IMR-90 (cell line): ENCODE data around the gene ARHGEF7. TPM values are rescaled to one million over a fixed set of nuclear protein-coding genes. Genes with fewer than 3 reads are reported as not detected.

ENCODE experiments used
- ATAC-seq: fragments of 200-7000 bp; cut with Tn5 transposase; 2 replicates; pipeline ENCODE4 v1.9.1; 2020; ENCODE audit warnings: low read depth, mild to moderate bottlenecking, moderate library complexity
- BruUV-seq: library from RNA; stranded (reverse); fragments of 400-500 nt; replicated peaks from 2 replicates; lab custom pipeline; 2021; lab: Mats Ljungman, UMichigan
- CTCF ChIA-PET: fragments of 300-600 bp; formaldehyde crosslinking; extraction: SDS; loops from one replicate; lab custom pipeline; 2021; ENCODE audit warnings: antibody characterized with exemption; lab: Yijun Ruan, JAX
- POLR2A ChIA-PET: fragments of 300-600 bp; sonication (Branson Sonifier 250); formaldehyde crosslinking; loops from one replicate; lab custom pipeline; 2022; ENCODE audit warnings: antibody characterized with exemption; ENCODE audit not compliant: unreplicated experiment; lab: Charles Lee
- DNase-seq: peaks from one replicate; pipeline ENCODE4 v3.0.0; 2013
- H2AFZ ChIP-seq: replicated peaks from 2 replicates; pipeline ENCODE3; 2013; ENCODE audit warnings: low read length, mild to moderate bottlenecking; ENCODE audit not compliant: poor library complexity
- H2AK5ac ChIP-seq: 2 replicates; pipeline ENCODE4 v1.6.1; 2013; ENCODE audit warnings: low read depth, low read length, inconsistent platforms
- H2AK9ac ChIP-seq: replicated peaks from 2 replicates; pipeline ENCODE3; 2013; ENCODE audit warnings: mild to moderate bottlenecking, low read depth, low read length, moderate library complexity; ENCODE audit not compliant: poor library complexity
- H2BK120ac ChIP-seq: 2 replicates; pipeline ENCODE4 v1.6.1; 2013; ENCODE audit warnings: low read depth, low read length, inconsistent platforms
- H2BK15ac ChIP-seq: 3 replicates; pipeline ENCODE4 v1.6.1; 2013; ENCODE audit warnings: low read depth, low read length, inconsistent platforms
- H2BK20ac ChIP-seq: 2 replicates; pipeline ENCODE4 v1.6.1; 2013; ENCODE audit warnings: low read depth, mild to moderate bottlenecking, inconsistent platforms, low read length, moderate library complexity
- H2BK5ac ChIP-seq: 2 replicates; pipeline ENCODE4 v1.6.1; 2013; ENCODE audit warnings: mild to moderate bottlenecking, low read depth, low read length, inconsistent platforms; ENCODE audit not compliant: poor library complexity, severe bottlenecking
- H3K14ac ChIP-seq: replicated peaks from 2 replicates; pipeline ENCODE4 v1.6.1; 2013; ENCODE audit warnings: low read depth, low read length, inconsistent platforms
- H3K18ac ChIP-seq: 2 replicates; pipeline ENCODE4 v1.6.1; 2013; ENCODE audit warnings: low read depth, low read length, control low read depth
- H3K23ac ChIP-seq: 2 replicates; pipeline ENCODE4 v1.6.1; 2013; ENCODE audit warnings: low read depth, low read length, inconsistent platforms
- H3K27ac ChIP-seq: 2 replicates; pipeline ENCODE4 v1.5.1; 2013; ENCODE audit warnings: mild to moderate bottlenecking, control low read depth, low read length; ENCODE audit not compliant: insufficient read depth
- H3K27me3 ChIP-seq: 2 replicates; pipeline ENCODE4 v1.6.1; 2013; ENCODE audit warnings: low read length; ENCODE audit not compliant: control insufficient read depth, insufficient read depth
- H3K36me3 ChIP-seq: 2 replicates; pipeline ENCODE4 v1.6.1; 2013; ENCODE audit warnings: low read length, mixed read lengths; ENCODE audit not compliant: control insufficient read depth, insufficient read depth
- H3K4ac ChIP-seq: 2 replicates; pipeline ENCODE4 v1.6.1; 2013; ENCODE audit warnings: low read depth, low read length, inconsistent platforms
- H3K4me1 ChIP-seq: 2 replicates; pipeline ENCODE4 v1.6.1; 2013; ENCODE audit warnings: low read length, mixed read lengths; ENCODE audit not compliant: control insufficient read depth, insufficient read depth
- H3K4me2 ChIP-seq: 2 replicates; pipeline ENCODE4 v1.6.1; 2013; ENCODE audit warnings: low read depth, mild to moderate bottlenecking, control low read depth, low read length, moderate library complexity
- H3K4me3 ChIP-seq: 2 replicates; pipeline ENCODE4 v1.5.1; 2013; ENCODE audit warnings: low read depth, mild to moderate bottlenecking, control low read depth, low read length, moderate library complexity; ENCODE audit not compliant: insufficient read depth
- H3K56ac ChIP-seq: 2 replicates; pipeline ENCODE4 v1.6.1; 2013; ENCODE audit warnings: low read length, inconsistent platforms; ENCODE audit not compliant: insufficient read depth; ENCODE audit errors: extremely low read depth
- H3K79me1 ChIP-seq, 2 experiments: 2 replicates each; pipeline ENCODE4 v1.6.1; 2013; ENCODE audit warnings: low read length in 2 of 2, inconsistent platforms in 1 of 2, low read depth in 1 of 2
- H3K9ac ChIP-seq: 2 replicates; pipeline ENCODE4 v1.6.1; 2013; ENCODE audit warnings: low read depth, low read length, control low read depth
- H3K9me1 ChIP-seq: 2 replicates; pipeline ENCODE4 v1.6.1; 2013; ENCODE audit warnings: low read length, inconsistent platforms; ENCODE audit not compliant: insufficient read depth
- H3K9me3 ChIP-seq: 2 replicates; pipeline ENCODE4 v1.6.1; 2013; ENCODE audit warnings: low read length; ENCODE audit not compliant: control insufficient read depth, insufficient read depth
- H4K20me1 ChIP-seq: 2 replicates; pipeline ENCODE4 v1.6.1; 2013; ENCODE audit warnings: low read length, inconsistent platforms; ENCODE audit not compliant: insufficient read depth
- H4K5ac ChIP-seq: 2 replicates; pipeline ENCODE4 v1.6.1; 2013; ENCODE audit warnings: mild to moderate bottlenecking, low read depth, low read length, control low read depth
- H4K8ac ChIP-seq, 2 experiments: 2 replicates each; pipeline ENCODE4 v1.6.1; 2013; ENCODE audit warnings: low read depth in 2 of 2, low read length in 2 of 2, control low read depth in 1 of 2, inconsistent platforms in 1 of 2
- H4K91ac ChIP-seq: 2 replicates; pipeline ENCODE4 v1.6.1; 2013; ENCODE audit warnings: low read depth, low read length, inconsistent platforms; ENCODE audit not compliant: insufficient read depth
- BHLHE40 ChIP-seq: fragments of 150-350 bp; IDR thresholded peaks from 2 replicates; pipeline ENCODE4 v1.6.1; 2016; ENCODE audit warnings: mild to moderate bottlenecking, low read depth, low read length
- CHD1 ChIP-seq: IDR thresholded peaks from 2 replicates; pipeline ENCODE4 v1.6.1; 2012; ENCODE audit warnings: low read depth, low read length, improper control_type of control experiment
- MAFK ChIP-seq: IDR thresholded peaks from 2 replicates; pipeline ENCODE4 v1.6.1; 2012; ENCODE audit warnings: low read depth, low read length, improper control_type of control experiment
- MXI1 ChIP-seq: IDR thresholded peaks from 2 replicates; pipeline ENCODE4 v1.6.1; 2012; ENCODE audit warnings: low read depth, mild to moderate bottlenecking, low read length, moderate library complexity, borderline replicate concordance
- NFE2L2 ChIP-seq: fragments of 150-350 bp; IDR thresholded peaks from 2 replicates; pipeline ENCODE4 v1.6.1; 2016; ENCODE audit warnings: low read depth, mild to moderate bottlenecking, low read length
- POLR2A ChIP-seq: IDR thresholded peaks from 2 replicates; pipeline ENCODE4 v1.6.1; 2012; ENCODE audit warnings: mild to moderate bottlenecking, low read depth, low read length
- RAD21 ChIP-seq: IDR thresholded peaks from 2 replicates; pipeline ENCODE4 v1.6.1; 2012; ENCODE audit warnings: low read length, improper control_type of control experiment
- whole genome bisulfite sequencing, 2 experiments: methylation state at CpG; one replicate each; pipeline versions ENCODE4 v1.1.5 to v1.1.7; 2013; ENCODE audit warnings: missing lambda C conversion rate in 2 of 2; ENCODE audit not compliant: insufficient read length in 1 of 2; ENCODE audit errors: extremely low coverage in 2 of 2; 5-methylcytosine and 5-hydroxymethylcytosine counted together
- dilution Hi-C: fragments of 300-500 bp; cut with HindIII; formaldehyde crosslinking; loops from one replicate; pipeline ENCODE4 v1.14.3; 2018; ENCODE audit warnings: low sequenced_read_pairs; ENCODE audit not compliant: unreplicated experiment
- in situ Hi-C: fragments of 300-500 bp; cut with MboI; formaldehyde crosslinking; loops from 3 replicates; pipeline ENCODE4 v1.14.3; 2019; ENCODE audit warnings: low sequenced_read_pairs, inconsistent platforms, mixed read lengths
- intact Hi-C: fragments of 100-400 bp; cut with micrococcal nuclease; formaldehyde crosslinking; loops from 2 replicates; pipeline ENCODE4 v1.10.0; 2022
- polyA plus RNA-seq, 3 experiments: library from polyadenylated mRNA; depleted of rRNA; stranded (reverse); fragments of >200 nt; gene quantifications; 2 replicates each; pipeline ENCODE4 v1.2.3, GENCODE V29; 2012; ENCODE audit warnings: low replicate concordance in 1 of 3
- total RNA-seq: library from RNA; depleted of rRNA; stranded (reverse); fragments of >200 nt; gene quantifications from 2 replicates; pipeline ENCODE4 v1.2.3, GENCODE V29; 2012
- TF ChIP-seq, protein P1 (sequence below): fragments of 150-350 bp; IDR thresholded peaks from 2 replicates; pipeline ENCODE4 v1.6.1; 2016; ENCODE audit warnings: low read depth, mild to moderate bottlenecking, low read length, moderate library complexity, borderline replicate concordance

Gene ARHGEF7
- total and polyA plus RNA-seq, 2 of the 4 experiments (the other 2 are of a cell fraction): 32.9 to 59.0 TPM

DNA sequence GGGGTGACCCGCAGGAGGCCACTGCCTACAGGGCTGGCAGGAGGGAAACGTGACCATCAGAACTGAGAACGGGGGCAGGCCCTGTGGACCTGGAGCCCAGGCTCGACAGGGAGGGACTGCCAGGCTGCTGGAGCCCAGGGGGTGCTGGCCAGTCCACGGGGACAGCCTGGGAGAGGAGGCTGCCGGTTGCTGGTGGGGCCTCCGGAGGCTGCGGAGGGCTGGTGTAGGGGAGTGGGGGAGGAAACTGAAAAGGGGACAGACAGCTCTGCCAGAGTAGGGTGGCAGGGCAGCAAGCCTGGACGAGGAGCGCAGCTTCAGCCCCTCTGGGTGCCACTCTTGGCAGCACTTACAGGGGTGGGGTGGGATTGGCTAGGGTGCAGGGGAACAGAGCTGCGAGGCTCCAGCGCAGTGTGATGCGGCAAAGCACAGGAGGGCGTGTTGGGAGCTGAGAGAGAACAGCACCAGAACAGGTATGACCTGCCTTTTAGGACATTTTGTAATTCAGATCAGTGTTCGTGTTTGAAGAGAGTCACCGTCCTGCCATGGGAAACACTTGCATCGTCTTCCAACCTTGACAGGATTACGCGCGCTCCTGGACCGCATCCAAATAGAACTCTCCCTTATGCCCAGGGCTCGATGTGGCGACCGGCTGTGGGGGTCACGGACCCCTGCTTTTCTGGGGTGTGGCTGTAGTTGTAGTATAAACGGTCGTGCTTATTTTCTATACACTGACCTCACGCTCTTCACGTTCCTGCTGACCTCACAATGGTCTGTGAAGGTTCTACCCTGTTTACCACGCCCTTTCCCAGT is 19.9 kb upstream of the ARHGEF7 start:
- CTCF ChIA-PET: no interaction called here
- H3K18ac ChIP-seq: no peak overlapping the region
- no peak; the same call in 1 of the 2 replicates for ATAC-seq

More for the DNA sequence above, 19.9 kb upstream of the ARHGEF7 start:
- Histone ChIP-seq H4K5ac (no peak overlapping the region), H4K20me1 (no peaks in the 10 kb centered on the region), H3K4me2 (no peak overlapping the region), H3K56ac (no peak overlapping the region), H4K91ac (no peak overlapping the region), H3K9me1 (no peaks in the 10 kb centered on the region), H2BK5ac (no peak overlapping the region), H3K14ac (no peak overlapping the region), H3K79me1 (no peaks in the 10 kb centered on the region), H3K9me3 (no peaks in the 10 kb centered on the region; the same call in 1 of the 2 replicates), H3K36me3 (no peaks in the 10 kb centered on the region), H4K8ac (no peak overlapping the region), H2BK15ac (no peak overlapping the region), H3K4me3 (no peak overlapping the region), H2AK9ac (no peak overlapping the region), H2BK20ac (no peak overlapping the region), H3K4ac (no peak overlapping the region), H3K27me3 (peaks cover 63% of the 10 kb centered on the region), H2AK5ac (no peak overlapping the region), H3K27ac (no peak overlapping the region), H3K4me1 (no peaks in the 10 kb centered on the region), H2AFZ (no peak overlapping the region), H2BK120ac (no peak overlapping the region), H3K23ac (no peak overlapping the region), H3K9ac (no peak overlapping the region)
- intact Hi-C loops: no loop called here
- WGBS, 2 experiments: 75% methylated on average over 12 of the region's 30 CpGs; no CpG with 5 or more reads in 1 of the 2 experiments
- DNase-seq: no peak
- dilution Hi-C loops: no loop called here
- in situ Hi-C loops: no loop called here
- POLR2A ChIA-PET: no interaction called here
- no TSS peak for BruUV-seq
- TF ChIP-seq CHD1 (no peak), MXI1 (no peak), MAFK (no peak), BHLHE40 (no peak), RAD21 (no peak), NFE2L2 (no peak), POLR2A (no peak)
- TF ChIP-seq, protein P1, sequence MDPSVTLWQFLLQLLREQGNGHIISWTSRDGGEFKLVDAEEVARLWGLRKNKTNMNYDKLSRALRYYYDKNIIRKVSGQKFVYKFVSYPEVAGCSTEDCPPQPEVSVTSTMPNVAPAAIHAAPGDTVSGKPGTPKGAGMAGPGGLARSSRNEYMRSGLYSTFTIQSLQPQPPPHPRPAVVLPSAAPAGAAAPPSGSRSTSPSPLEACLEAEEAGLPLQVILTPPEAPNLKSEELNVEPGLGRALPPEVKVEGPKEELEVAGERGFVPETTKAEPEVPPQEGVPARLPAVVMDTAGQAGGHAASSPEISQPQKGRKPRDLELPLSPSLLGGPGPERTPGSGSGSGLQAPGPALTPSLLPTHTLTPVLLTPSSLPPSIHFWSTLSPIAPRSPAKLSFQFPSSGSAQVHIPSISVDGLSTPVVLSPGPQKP: no peak
